ENCODE data around the gene ZNF827.

DNA sequence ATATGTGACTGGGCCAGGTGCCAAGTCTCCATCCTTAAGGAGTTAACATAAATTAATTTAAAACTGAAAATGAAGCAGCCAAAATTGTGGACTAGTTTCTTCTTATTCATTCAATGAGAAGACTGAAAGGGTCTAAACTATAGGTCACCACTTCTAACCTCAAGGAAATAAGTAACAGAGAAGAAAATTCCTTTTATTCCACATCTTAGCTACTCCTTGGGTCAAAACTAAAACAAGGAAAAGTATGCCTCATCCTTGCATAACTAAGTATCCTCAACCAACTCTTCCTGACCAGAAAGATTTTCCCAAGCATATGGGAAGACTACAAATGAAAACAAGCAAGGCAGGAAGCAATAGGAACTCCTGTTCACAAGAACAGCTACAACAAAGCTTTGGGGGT lies 71.2 kb downstream of the ZNF827 start:
- no peak for TF ChIP-seq CTCF (tag by site-specific recombination; IDR thresholded peaks at IDR 0.05)
- no peak for TF ChIP-seq ZNF398 (tag by site-specific recombination; IDR thresholded peaks at IDR 0.05)
- no peak for TF ChIP-seq ZNF138 (tag by site-specific recombination; IDR thresholded peaks at IDR 0.05; ENCODE audit: borderline replicate concordance)
- TF ChIP-seq ZNF626 (tag by site-specific recombination; IDR thresholded peaks at IDR 0.05): no peak
- TF ChIP-seq ZBTB6 (tag by site-specific recombination; IDR thresholded peaks at IDR 0.05): no peak
- TF ChIP-seq ELK4 (IDR thresholded peaks at IDR 0.05; ENCODE audit: borderline replicate concordance, low read depth, low read length): no peak
- TF ChIP-seq ZNF521 (tag by site-specific recombination; IDR thresholded peaks at IDR 0.05): no peak
- TF ChIP-seq ZNF274 (IDR thresholded peaks at IDR 0.05; ENCODE audit: low read length): no peak
- TF ChIP-seq ZNF274 (tag by site-specific recombination; IDR thresholded peaks at IDR 0.05; ENCODE audit: borderline replicate concordance): no peak
- TF ChIP-seq ZNF747 (tag by site-specific recombination; IDR thresholded peaks at IDR 0.05): no peak
- no peak for TF ChIP-seq ZNF239 (tag by site-specific recombination; IDR thresholded peaks at IDR 0.05)
- TF ChIP-seq ZNF423 (tag by site-specific recombination; IDR thresholded peaks at IDR 0.05): no peak
- no peak for TF ChIP-seq ZNF530 (tag by site-specific recombination; IDR thresholded peaks at IDR 0.05; ENCODE audit: low read depth)
- no peak for TF ChIP-seq MYNN (tag by site-specific recombination; IDR thresholded peaks at IDR 0.05; ENCODE audit: borderline replicate concordance)
- TF ChIP-seq KLF1 (tag by site-specific recombination; IDR thresholded peaks at IDR 0.05): no peak

All from HEK293 (cell line).